CD8-positive, alpha-beta memory T cell (primary cell): ENCODE results near the gene MRPL45. TPM values are rescaled to one million over a fixed set of nuclear protein-coding genes. Genes with fewer than 3 reads are reported as not detected.
A peak's percentile ranks its signal among the peaks of the same experiment; 100 is the strongest.
"Not testable (repeated sequence)": the region's sequence is repeated elsewhere in the genome, so short reads cannot be mapped to it uniquely, and the experiment has no call there.

Experiments used
- CTCF ChIA-PET: fragments of 350-600 bp; sonication (Branson Sonifier 250); formaldehyde crosslinking; loops from one replicate; lab custom pipeline; 2021; ENCODE audit warnings: antibody characterized with exemption; lab: Charles Lee
- POLR2A ChIA-PET: fragments of 350-600 bp; sonication (Branson Sonifier 250); formaldehyde crosslinking; loops from one replicate; lab custom pipeline; 2021; ENCODE audit warnings: antibody characterized with exemption; lab: Charles Lee
- DNase-seq, 5 donors: peaks; one replicate each; pipeline versions ENCODE4 v3.0.0 to v3.0.0-alpha.2; 2020 to 2022; ENCODE audit warnings: mixed read lengths in 1 of 5
- H3K27ac ChIP-seq: one replicate; pipeline ENCODE4 v1.7.0; 2013; ENCODE audit warnings: low read depth, mild to moderate bottlenecking, low read length, moderate library complexity
- H3K27me3 ChIP-seq: 2 replicates; pipeline ENCODE4 v1.7.0; 2013; ENCODE audit warnings: low read length, mild to moderate bottlenecking; ENCODE audit not compliant: insufficient read depth, poor library complexity, severe bottlenecking
- H3K36me3 ChIP-seq: 2 replicates; pipeline ENCODE4 v1.7.0; 2013; ENCODE audit warnings: mild to moderate bottlenecking, low read length, moderate library complexity; ENCODE audit not compliant: insufficient read depth
- H3K4me1 ChIP-seq: 2 replicates; pipeline ENCODE4 v1.7.0; 2013; ENCODE audit warnings: mild to moderate bottlenecking, low read length, moderate library complexity; ENCODE audit not compliant: insufficient read depth
- H3K4me3 ChIP-seq: 2 replicates; pipeline ENCODE4 v1.7.0; 2013; ENCODE audit warnings: mild to moderate bottlenecking, low read length
- H3K9me3 ChIP-seq: 2 replicates; pipeline ENCODE4 v1.7.0; 2013; ENCODE audit warnings: mild to moderate bottlenecking, low read length
- H3K27ac Mint-ChIP-seq, 8 donors: one replicate each; pipeline ENCODE4 v1.8.0; 2020 to 2021; ENCODE audit warnings: mixed read lengths in 8 of 8, mild to moderate bottlenecking in 6 of 8, inconsistent platforms in 3 of 8, moderate library complexity in 3 of 8
- H3K27me3 Mint-ChIP-seq, 2 donors: one replicate each; pipeline ENCODE4 v1.8.0; 2020 to 2021; ENCODE audit warnings: mixed read lengths in 2 of 2, mild to moderate bottlenecking in 1 of 2, moderate library complexity in 1 of 2
- H3K36me3 Mint-ChIP-seq, 3 donors: one replicate each; pipeline ENCODE4 v1.8.0; 2020 to 2021; ENCODE audit warnings: mixed read lengths in 3 of 3, inconsistent platforms in 1 of 3, mild to moderate bottlenecking in 1 of 3
- H3K4me1 Mint-ChIP-seq, 3 donors: one replicate each; pipeline ENCODE4 v1.8.0; 2020 to 2021; ENCODE audit warnings: mixed read lengths in 3 of 3, inconsistent platforms in 1 of 3, mild to moderate bottlenecking in 1 of 3
- H3K4me3 Mint-ChIP-seq, 7 donors: one replicate each; pipeline ENCODE4 v1.8.0; 2020 to 2021; ENCODE audit warnings: mixed read lengths in 7 of 7, mild to moderate bottlenecking in 6 of 7, moderate library complexity in 4 of 7, inconsistent platforms in 2 of 7
- H3K9me3 Mint-ChIP-seq, 5 donors: one replicate each; pipeline ENCODE4 v1.8.0; 2020 to 2022; ENCODE audit warnings: mixed read lengths in 5 of 5, mild to moderate bottlenecking in 3 of 5, moderate library complexity in 2 of 5, inconsistent platforms in 1 of 5
- polyA plus RNA-seq: library from polyadenylated mRNA; unstranded; fragments of 300-500 nt; fragmentation: Illumina TruSeq; gene quantifications from one replicate; pipeline ENCODE4 v1.2.3, GENCODE V29; 2021
- total RNA-seq, 2 experiments: library from RNA; stranded (reverse); gene quantifications; one replicate each; pipeline ENCODE4 v1.2.3, GENCODE V29; 2021

MRPL45 gene
- total RNA-seq (10 to 100 TPM; 70.0 to 74.5 TPM), polyA plus RNA-seq (25.7 TPM)

GRCh38 chr17:38296834-38297517 lies at the start of gene MRPL45:
TSS of gene MRPL45 (plus strand) at chr17:38297168. CDS start at chr17:38297184, 16 bp downstream.
- H3K27me3 Mint-ChIP-seq, POLR2A ChIA-PET: not testable (repeated sequence)

GRCh38 chr17:38253191-38253590 lies 43.8 kb upstream of the MRPL45 start:
- H3K36me3 Mint-ChIP-seq, POLR2A ChIA-PET, H3K27me3 ChIP-seq, H3K4me3 Mint-ChIP-seq, H3K9me3 ChIP-seq, H3K9me3 Mint-ChIP-seq, H3K27ac Mint-ChIP-seq, H3K27me3 Mint-ChIP-seq, CTCF ChIA-PET, H3K4me3 ChIP-seq, H3K27ac ChIP-seq, H3K4me1 ChIP-seq, H3K36me3 ChIP-seq, DNase-seq: not testable (repeated sequence)
- H3K4me1 Mint-ChIP-seq: peaks cover 13 to 27% (median 18%) of the 10 kb centered on the region in 3 donors

More at GRCh38 chr17:38296834-38297517, at the start of gene MRPL45:
- H3K36me3 Mint-ChIP-seq, H3K4me1 ChIP-seq, H3K9me3 Mint-ChIP-seq, H3K27me3 ChIP-seq, H3K9me3 ChIP-seq, H3K36me3 ChIP-seq, CTCF ChIA-PET: not testable (repeated sequence)
- peak within 1 kb of the TSS; percentile 62 for H3K4me3 ChIP-seq
- peak within 1 kb of the TSS; percentile 38 for H3K27ac ChIP-seq
- Mint-ChIP-seq H3K4me1 (peaks cover 8 to 15% (median 8%) of the 10 kb centered on the region in 3 donors), H3K4me3 (peak within 1 kb of the TSS; percentile 92 to 94 (median 94)), H3K27ac (peak within 1 kb of the TSS; percentile 91 to 99 (median 97))
- DNase-seq: peak; percentile 92 to 96 (median 95)

GRCh38 chr17:38254357-38254756 lies 42.6 kb upstream of the MRPL45 start:
- H3K4me1 ChIP-seq, H3K36me3 ChIP-seq, H3K27ac Mint-ChIP-seq, H3K27ac ChIP-seq, H3K27me3 Mint-ChIP-seq, H3K36me3 Mint-ChIP-seq, POLR2A ChIA-PET, H3K9me3 Mint-ChIP-seq, H3K4me3 ChIP-seq, CTCF ChIA-PET, H3K27me3 ChIP-seq, H3K9me3 ChIP-seq, DNase-seq: not testable (repeated sequence)
- peak overlapping the region in 1 of 7 donors; percentile 78 for H3K4me3 Mint-ChIP-seq
- H3K4me1 Mint-ChIP-seq: peaks cover 13 to 27% (median 18%) of the 10 kb centered on the region in 3 donors

GRCh38 chr17:38257013-38257621 lies 39.9 kb upstream of the MRPL45 start:
- peak overlapping the region; percentile 22 for H3K4me3 ChIP-seq
- H3K27me3 ChIP-seq, H3K9me3 Mint-ChIP-seq, POLR2A ChIA-PET, H3K36me3 ChIP-seq, H3K36me3 Mint-ChIP-seq, CTCF ChIA-PET, H3K27ac Mint-ChIP-seq, H3K27me3 Mint-ChIP-seq, H3K4me1 ChIP-seq, H3K9me3 ChIP-seq, H3K27ac ChIP-seq: not testable (repeated sequence)
- Mint-ChIP-seq H3K4me3 (peak overlapping the region; percentile 20 to 84 (median 43)), H3K4me1 (peaks cover 11 to 19% (median 14%) of the 10 kb centered on the region in 3 donors)
- peak; percentile 80 to 91 (median 84) for DNase-seq

GRCh38 chr17:38265974-38266506 lies 30.9 kb upstream of the MRPL45 start:
- H3K36me3 Mint-ChIP-seq, H3K27ac ChIP-seq, H3K27me3 ChIP-seq, H3K27ac Mint-ChIP-seq, H3K4me3 Mint-ChIP-seq, H3K27me3 Mint-ChIP-seq, DNase-seq, H3K9me3 Mint-ChIP-seq, POLR2A ChIA-PET, H3K36me3 ChIP-seq, H3K4me3 ChIP-seq, H3K9me3 ChIP-seq, H3K4me1 Mint-ChIP-seq, H3K4me1 ChIP-seq, CTCF ChIA-PET: not testable (repeated sequence)

- POLR2A ChIA-PET, DNase-seq, H3K4me3 ChIP-seq, H3K36me3 ChIP-seq, H3K36me3 Mint-ChIP-seq, H3K9me3 Mint-ChIP-seq, H3K27me3 ChIP-seq, H3K27me3 Mint-ChIP-seq, H3K27ac Mint-ChIP-seq, H3K4me3 Mint-ChIP-seq, H3K4me1 ChIP-seq, H3K4me1 Mint-ChIP-seq, H3K27ac ChIP-seq, CTCF ChIA-PET, H3K9me3 ChIP-seq: not testable (repeated sequence)
These were observed 30.4 kb upstream of the MRPL45 start for GRCh38 chr17:38266571-38266970.

- H3K27ac Mint-ChIP-seq, H3K4me3 Mint-ChIP-seq, H3K27ac ChIP-seq, H3K36me3 ChIP-seq, H3K27me3 ChIP-seq, H3K4me1 ChIP-seq, DNase-seq, H3K27me3 Mint-ChIP-seq, H3K4me1 Mint-ChIP-seq, H3K9me3 ChIP-seq, CTCF ChIA-PET, H3K36me3 Mint-ChIP-seq, H3K4me3 ChIP-seq, H3K9me3 Mint-ChIP-seq, POLR2A ChIA-PET: not testable (repeated sequence)
These were observed 28.8 kb upstream of the MRPL45 start for GRCh38 chr17:38268138-38268537.

GRCh38 chr17:38269045-38269444 lies 27.9 kb upstream of the MRPL45 start:
- POLR2A ChIA-PET, H3K4me1 Mint-ChIP-seq, H3K36me3 Mint-ChIP-seq, CTCF ChIA-PET, H3K27me3 Mint-ChIP-seq, H3K9me3 Mint-ChIP-seq, H3K9me3 ChIP-seq, H3K27me3 ChIP-seq, H3K4me3 Mint-ChIP-seq, H3K4me1 ChIP-seq, H3K27ac Mint-ChIP-seq, DNase-seq, H3K36me3 ChIP-seq, H3K27ac ChIP-seq, H3K4me3 ChIP-seq: not testable (repeated sequence)
